Bronchial epithelial cell (primary cell): ENCODE results near the gene VSTM2B. TPM values are rescaled to one million over a fixed set of nuclear protein-coding genes. Genes with fewer than 3 reads are reported as not detected.

Experiments used
- DNase-seq: peaks from one replicate; pipeline ENCODE4 v3.0.0-alpha.2; 2010; ENCODE audit warnings: low read depth
- FAIRE-seq: peaks from 2 replicates; lab custom pipeline; 2011; peaks lifted over from hg19 to GRCh38; lab: Jason Lieb, UNC
- H3K27me3 ChIP-seq: 2 replicates; pipeline ENCODE4 v1.5.1; 2011; ENCODE audit warnings: low read length; ENCODE audit not compliant: control insufficient read depth, insufficient read depth
- H3K36me3 ChIP-seq: 2 replicates; pipeline ENCODE4 v1.5.1; 2011; ENCODE audit warnings: low read length; ENCODE audit not compliant: control insufficient read depth, insufficient read depth
- H3K4me3 ChIP-seq: 2 replicates; pipeline ENCODE4 v1.5.1; 2011; ENCODE audit warnings: mild to moderate bottlenecking, low read depth, low read length, control low read depth
- total RNA-seq: library from RNA; depleted of rRNA; stranded (reverse); fragments of >200 nt; gene quantifications from 2 replicates; pipeline ENCODE4 v1.2.1, GENCODE V29; 2014
- TF ChIP-seq, protein P1 (sequence below): IDR thresholded peaks from 2 replicates; pipeline ENCODE4 v1.5.1; 2011; ENCODE audit warnings: mild to moderate bottlenecking, moderate library complexity, low read length, control low read depth, inconsistent platforms; ENCODE audit not compliant: insufficient read depth, severe bottlenecking

Gene VSTM2B
- total RNA-seq, 1 donor from 2014 or later: not detected

DNA sequence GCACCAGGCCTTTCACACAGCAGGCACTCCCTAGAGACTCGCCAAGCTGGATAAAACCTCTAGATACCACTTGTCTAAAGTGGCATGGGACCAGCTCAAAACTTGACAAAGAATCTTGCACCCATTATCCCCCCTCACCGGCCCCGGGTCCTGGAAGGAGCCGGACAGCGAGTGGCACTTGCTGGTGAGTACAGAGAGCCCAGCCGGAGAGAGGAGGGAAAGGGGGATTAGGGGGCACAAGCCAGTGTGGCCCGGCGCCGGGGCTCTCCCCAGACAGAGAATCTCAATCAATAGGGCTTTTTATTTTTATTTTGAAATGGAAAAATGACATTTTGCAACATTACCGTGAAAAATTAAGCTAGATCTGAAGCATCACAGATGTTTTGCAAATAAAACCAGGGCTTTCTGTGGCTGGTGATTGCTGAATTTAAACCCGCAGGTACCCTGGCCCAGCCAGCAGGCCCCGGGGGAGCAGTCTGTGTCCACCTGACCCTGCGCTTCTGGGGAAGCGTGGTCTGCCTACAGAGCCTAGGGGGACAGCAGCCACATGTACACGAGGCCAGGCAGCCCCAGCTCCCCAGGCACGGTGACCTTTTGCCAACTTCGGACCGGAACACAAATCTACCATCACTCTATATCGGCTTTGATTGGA lies 10.0 kb upstream of the VSTM2B start:
- TF ChIP-seq, protein P1, sequence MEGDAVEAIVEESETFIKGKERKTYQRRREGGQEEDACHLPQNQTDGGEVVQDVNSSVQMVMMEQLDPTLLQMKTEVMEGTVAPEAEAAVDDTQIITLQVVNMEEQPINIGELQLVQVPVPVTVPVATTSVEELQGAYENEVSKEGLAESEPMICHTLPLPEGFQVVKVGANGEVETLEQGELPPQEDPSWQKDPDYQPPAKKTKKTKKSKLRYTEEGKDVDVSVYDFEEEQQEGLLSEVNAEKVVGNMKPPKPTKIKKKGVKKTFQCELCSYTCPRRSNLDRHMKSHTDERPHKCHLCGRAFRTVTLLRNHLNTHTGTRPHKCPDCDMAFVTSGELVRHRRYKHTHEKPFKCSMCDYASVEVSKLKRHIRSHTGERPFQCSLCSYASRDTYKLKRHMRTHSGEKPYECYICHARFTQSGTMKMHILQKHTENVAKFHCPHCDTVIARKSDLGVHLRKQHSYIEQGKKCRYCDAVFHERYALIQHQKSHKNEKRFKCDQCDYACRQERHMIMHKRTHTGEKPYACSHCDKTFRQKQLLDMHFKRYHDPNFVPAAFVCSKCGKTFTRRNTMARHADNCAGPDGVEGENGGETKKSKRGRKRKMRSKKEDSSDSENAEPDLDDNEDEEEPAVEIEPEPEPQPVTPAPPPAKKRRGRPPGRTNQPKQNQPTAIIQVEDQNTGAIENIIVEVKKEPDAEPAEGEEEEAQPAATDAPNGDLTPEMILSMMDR: no peak
- FAIRE-seq (no peak), DNase-seq (no peak)
- Histone ChIP-seq H3K4me3 (no peak overlapping the region), H3K36me3 (no peaks in the 10 kb centered on the region), H3K27me3 (no peaks in the 10 kb centered on the region)

DNA sequence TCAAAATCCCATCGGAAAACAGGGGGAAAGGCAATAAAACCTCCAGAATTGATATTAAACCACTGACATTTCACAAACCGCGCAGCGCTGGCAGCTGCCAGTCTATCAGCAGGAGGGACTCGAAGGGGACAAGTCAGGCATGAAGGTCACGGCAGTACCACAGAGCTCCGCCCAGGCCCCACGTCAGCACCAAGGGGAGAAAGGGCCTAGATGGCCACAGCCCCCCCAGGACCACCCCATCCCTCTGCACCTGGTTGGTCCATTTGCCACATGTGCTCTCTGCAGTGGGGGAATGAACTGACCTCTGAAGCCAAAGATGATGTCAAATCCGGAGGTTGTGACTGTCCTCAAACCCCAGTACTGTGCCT lies 9.5 kb upstream of the VSTM2B start:
- DNase-seq: no peak
- Histone ChIP-seq H3K27me3 (no peaks in the 10 kb centered on the region), H3K4me3 (no peak overlapping the region), H3K36me3 (no peaks in the 10 kb centered on the region)
- TF ChIP-seq, protein P1: no peak
- no peak for FAIRE-seq

- Histone ChIP-seq H3K27me3 (no peaks in the 10 kb centered on the region), H3K4me3 (no peak overlapping the region), H3K36me3 (no peaks in the 10 kb centered on the region)
- FAIRE-seq (no peak), DNase-seq (no peak)
- TF ChIP-seq, protein P1: no peak
Measured at GRCh38 chr19:29516821-29517395, 8.9 kb upstream of the VSTM2B start.

- Histone ChIP-seq H3K4me3 (no peak overlapping the region), H3K27me3 (no peaks in the 10 kb centered on the region), H3K36me3 (no peaks in the 10 kb centered on the region)
- TF ChIP-seq, protein P1: no peak
- no peak for DNase-seq
- no peak for FAIRE-seq
Measured at GRCh38 chr19:29517412-29517811, 8.4 kb upstream of the VSTM2B start.

DNA sequence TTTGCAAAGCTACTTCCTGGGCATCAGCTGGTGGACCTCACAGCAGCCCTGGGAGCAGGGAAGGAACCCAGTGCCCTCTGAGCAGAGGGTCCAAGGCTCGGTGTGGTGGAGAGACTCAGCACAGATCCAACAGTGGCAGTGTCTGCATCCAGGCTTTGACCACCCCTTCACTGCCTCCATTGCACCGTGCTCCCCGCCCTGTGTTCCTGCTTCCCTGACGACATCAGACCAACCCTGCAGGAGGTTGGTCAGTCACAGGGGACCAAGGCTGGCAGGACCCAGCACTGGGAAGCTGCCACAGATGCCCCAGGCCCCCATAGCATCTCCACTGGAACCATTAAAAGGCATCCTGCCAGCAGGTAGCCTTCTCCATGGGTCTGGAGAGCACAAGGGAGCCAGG lies 7.8 kb upstream of the VSTM2B start:
- DNase-seq: no peak
- H3K4me3 ChIP-seq: no peak overlapping the region
- H3K27me3 ChIP-seq: no peaks in the 10 kb centered on the region
- TF ChIP-seq, protein P1: no peak
- H3K36me3 ChIP-seq: no peaks in the 10 kb centered on the region
- no peak for FAIRE-seq
